ENCODE results near the gene SETD2.

DNA sequence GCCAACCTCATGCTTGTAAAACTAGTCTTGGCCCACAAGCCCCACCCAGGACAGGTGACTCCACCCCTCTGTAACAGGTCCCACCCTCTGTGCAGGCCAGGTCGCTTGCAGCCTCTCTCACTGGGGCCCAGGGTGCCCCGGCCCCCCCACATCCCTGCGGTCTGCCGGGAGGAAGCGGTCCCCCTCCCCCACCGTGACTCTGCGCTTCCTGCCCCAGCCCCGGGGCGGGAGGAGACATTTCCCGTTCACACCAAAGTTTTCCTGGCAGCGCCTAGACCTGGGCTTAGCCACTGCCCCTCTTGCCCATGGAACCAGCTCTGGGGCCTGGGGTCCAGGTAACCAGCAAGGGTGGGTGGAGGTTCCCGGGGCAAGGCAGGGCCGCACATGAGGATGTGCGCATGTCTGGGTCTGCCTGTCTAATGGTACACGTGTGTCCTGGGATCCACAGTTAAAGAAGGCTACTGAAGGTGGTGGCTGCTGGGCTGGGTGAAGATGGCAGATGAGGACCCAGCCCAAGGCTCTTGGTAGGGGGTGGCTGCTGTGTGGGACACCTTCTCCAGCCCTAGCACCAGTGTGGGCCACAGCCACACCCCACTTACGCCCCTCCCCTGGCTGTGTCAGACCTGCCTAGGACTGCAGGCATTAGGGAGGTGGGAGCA, 176.0 kb downstream of the SETD2 start:
- TF ChIP-seq TBP (IDR thresholded peaks at IDR 0.05; ENCODE audit: low read depth, low read length): no peak
- no peak for TF ChIP-seq CTCF (IDR thresholded peaks at IDR 0.05; ENCODE audit: control extremely low read depth in 1 of 3, insufficient read depth in 1 of 3, low read depth in 1 of 3, low read length in 3 of 3)
- TF ChIP-seq JUN (IDR thresholded peaks at IDR 0.05; ENCODE audit: low read depth, low read length): no peak
- no peak for TF ChIP-seq POLR2A (IDR thresholded peaks at IDR 0.05; ENCODE audit: control extremely low read depth in 1 of 2, low read depth in 2 of 2, low read length in 2 of 2)
- no peak for TF ChIP-seq EGR1 (IDR thresholded peaks at IDR 0.05; ENCODE audit: borderline replicate concordance, low read depth, low read length)
- TF ChIP-seq EZH2 (IDR thresholded peaks at IDR 0.05; ENCODE audit: low read depth, low read length, severe bottlenecking): no peak
- TF ChIP-seq RFX5 (IDR thresholded peaks at IDR 0.05; ENCODE audit: borderline replicate concordance, low read depth, low read length): no peak
- TF ChIP-seq TEAD4 (IDR thresholded peaks at IDR 0.05; ENCODE audit: low read depth, low read length): no peak
- TF ChIP-seq RAD21 (IDR thresholded peaks at IDR 0.05 in 1 of 2, conservative IDR thresholded peaks at IDR 0.05 in 1 of 2; ENCODE audit: low read depth in 2 of 2, low read length in 2 of 2): no peak
- no peak for TF ChIP-seq HDAC2 (IDR thresholded peaks at IDR 0.05; ENCODE audit: borderline replicate concordance in 1 of 2, low read depth in 2 of 2, low read length in 2 of 2)
- TF ChIP-seq KDM5A (IDR thresholded peaks at IDR 0.05; ENCODE audit: low read length): no peak

Data from H1 (cell line).